NCI-H510A (cell line): ENCODE data around the gene CCDC97.

Source experiments
- DNase-seq: peaks from one replicate; lab custom pipeline; 2025; lab: John Stamatoyannopoulos, UW

CCDC97 gene

DNA sequence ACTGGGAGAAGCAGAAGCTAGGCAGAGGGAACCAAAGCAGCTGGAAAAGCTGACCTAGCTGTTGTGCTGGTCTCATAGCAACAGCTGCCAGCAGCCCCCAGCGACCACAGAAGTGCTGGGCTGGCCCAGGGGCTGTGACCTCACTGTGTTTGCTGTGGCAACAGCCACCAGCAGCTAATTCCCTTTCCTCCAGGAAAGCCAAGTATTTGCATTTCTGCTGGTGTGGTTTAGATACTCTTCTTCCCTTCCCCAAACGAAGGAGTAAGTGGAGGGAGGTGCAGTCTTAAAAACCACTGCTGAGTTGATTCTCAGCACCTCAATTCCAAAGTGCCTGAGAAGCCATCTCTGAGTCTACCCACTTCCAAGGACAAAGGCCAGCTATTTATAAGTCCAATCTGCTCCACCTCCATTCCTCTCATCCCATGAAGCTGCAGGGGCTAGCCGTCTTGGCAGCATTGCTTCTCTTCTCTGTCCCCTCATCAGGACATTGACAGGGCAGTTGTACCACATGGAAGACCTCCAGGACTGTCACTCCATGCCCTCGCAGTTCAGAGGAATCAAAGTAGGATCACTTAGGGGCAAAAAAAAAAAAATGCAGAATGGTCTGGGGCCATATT lies 11.5 kb upstream of the CCDC97 start:
- no peak for DNase-seq

- DNase-seq: no peak
Measured at GRCh38 chr19:41299046-41299754, 10.8 kb upstream of the CCDC97 start.

DNA sequence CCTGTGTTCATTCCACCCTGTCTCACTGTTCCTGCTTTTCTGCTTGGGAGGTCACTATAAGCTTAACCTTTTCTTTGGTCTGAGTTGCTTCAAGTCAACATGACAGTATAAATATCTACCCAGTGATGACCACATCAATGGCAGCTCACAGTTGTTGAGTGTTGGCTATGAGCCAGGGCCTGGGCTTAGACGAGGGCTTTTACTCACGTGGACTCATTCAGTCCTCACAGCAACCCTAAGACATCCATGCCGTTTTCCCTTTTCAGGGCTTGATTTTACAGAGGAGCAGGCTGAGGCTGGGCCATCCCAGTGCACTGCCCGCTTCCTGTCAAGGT lies 10.2 kb upstream of the CCDC97 start:
- peak; percentile 39 for DNase-seq

DNA sequence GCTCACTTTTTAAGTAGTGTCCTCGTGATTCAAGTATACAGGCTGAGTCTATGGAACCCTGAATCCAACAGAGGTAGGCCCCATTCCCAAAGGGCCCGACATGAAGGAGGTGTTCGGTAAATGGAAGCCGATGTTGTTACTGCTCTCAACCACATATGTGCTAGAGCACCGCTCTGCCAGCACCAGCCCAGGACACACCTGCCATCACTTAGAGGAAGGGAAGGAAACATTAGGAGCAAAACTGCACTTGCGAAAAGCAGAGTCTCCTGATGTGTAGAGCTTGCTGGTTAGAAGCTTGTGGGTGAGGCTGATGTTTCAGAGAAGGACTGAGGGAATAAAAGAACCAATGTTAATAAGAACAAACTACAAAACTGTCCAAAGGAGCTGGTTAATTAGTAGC lies 9.4 kb upstream of the CCDC97 start:
- DNase-seq: no peak

- DNase-seq: no peak
Measured at GRCh38 chr19:41302624-41303351, 7.2 kb upstream of the CCDC97 start.

GRCh38 chr19:41303954-41304353 lies 6.0 kb upstream of the CCDC97 start:
- DNase-seq: no peak

- no peak for DNase-seq
Measured at GRCh38 chr19:41304706-41305483, 5.1 kb upstream of the CCDC97 start.

DNA sequence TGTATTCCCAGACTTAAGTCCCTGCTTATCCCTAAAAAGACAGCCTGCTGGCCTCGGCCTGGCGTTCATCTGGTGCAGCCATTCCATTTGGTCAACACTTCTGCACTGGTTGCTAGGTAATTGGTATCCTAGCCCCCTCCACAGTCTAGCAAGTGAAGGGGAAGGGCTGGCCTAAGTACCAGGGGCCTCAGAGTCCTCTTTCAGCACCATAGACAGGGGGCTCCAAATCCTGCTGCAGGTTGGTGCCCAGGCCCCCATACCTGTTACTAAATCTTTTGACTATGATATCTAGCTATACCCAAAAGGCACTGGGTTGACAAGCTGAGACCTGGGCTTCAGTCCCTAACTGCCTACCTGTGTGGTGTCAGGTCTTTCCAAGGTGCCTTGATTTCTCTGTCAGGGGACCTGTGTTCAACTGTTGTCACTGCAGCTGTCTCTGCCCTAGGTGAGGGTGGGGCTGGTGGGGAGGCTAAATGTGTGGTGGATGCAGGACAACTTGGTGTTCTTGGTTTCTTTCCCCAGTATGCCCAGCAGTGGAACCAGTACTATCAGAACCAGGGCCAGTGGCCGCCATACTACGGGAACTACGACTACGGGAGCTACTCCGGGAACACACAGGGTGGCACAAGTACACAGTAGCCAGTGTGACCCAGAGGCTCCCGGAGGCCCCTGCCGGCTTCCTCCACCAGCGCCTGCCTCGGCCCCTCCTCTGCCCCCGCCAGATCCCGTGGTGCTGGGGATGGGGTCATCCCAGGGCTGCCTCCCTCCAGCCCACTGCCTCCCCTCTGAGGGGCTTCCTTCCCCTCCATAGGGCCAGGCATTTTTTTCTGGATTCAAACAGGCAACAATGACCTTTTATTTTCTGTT lies 3.8 kb upstream of the CCDC97 start:
- no peak for DNase-seq

DNA sequence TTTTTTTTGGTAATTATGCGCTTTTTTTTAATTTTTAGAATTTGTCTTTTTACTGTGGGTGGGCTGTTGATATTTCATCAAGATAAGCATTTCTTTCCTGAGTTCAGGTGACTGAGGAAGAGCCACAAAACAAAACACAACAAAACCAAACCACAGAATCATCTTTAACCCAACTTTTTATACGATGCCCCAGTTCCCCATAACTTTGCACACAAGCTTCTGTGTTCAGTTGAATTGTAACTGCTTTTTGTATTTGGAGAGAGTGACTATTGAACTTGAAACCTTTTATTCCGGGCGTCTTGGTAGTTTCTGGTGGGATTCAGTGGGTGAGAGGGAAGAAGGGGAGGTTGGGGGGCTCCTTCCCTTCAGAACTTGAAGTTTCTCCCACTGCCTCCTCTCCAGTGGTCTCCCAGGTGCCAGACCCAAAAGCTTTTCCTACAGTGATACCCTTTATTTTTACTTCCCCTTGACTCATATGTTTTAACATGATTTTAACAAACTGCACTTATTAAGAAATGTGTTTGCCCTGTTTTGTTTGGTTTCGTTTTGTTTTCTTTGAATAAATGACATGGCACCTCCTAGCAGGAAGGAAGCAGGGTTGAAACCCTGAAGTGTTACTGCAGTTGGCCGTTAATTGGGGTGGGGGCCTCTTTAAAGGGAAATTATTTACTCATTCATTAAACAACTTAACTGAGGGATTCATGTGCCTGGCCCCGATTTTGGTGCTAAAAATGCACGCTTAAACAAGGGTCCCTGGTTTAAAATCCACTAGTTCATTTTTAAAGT lies 2.7 kb upstream of the CCDC97 start:
- no peak for DNase-seq

- DNase-seq: no peak
Measured at GRCh38 chr19:41307954-41308449, 2.0 kb upstream of the CCDC97 start.

GRCh38 chr19:41308450-41309179 lies 1.4 kb upstream of the CCDC97 start:
- DNase-seq: peak; percentile 32

GRCh38 chr19:41309180-41310032 lies 566 bp upstream of the CCDC97 start:
- no peak for DNase-seq

DNA sequence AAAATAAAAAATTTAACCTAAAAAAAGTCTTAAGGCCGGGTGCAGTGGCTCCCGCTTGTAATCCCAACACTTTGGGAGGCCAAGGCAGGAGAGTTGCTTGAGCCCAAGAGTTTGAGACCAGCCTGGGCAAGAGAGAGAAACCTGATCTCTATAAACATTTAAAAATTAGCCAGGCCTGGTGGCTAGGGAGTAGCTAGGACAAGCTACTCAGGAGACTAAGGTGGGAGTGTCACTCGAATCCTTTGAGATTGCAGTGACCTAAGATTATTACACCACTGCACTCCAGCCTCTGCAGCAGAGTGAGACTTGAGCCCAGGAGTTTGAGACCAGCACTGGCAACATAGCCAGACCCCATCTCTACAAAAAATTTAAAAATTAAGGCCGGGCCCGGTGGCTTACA lies 1.1 kb downstream of the CCDC97 start:
- DNase-seq: no peak

GRCh38 chr19:41311613-41312012 lies 1.6 kb downstream of the CCDC97 start:
- no peak for DNase-seq

DNA sequence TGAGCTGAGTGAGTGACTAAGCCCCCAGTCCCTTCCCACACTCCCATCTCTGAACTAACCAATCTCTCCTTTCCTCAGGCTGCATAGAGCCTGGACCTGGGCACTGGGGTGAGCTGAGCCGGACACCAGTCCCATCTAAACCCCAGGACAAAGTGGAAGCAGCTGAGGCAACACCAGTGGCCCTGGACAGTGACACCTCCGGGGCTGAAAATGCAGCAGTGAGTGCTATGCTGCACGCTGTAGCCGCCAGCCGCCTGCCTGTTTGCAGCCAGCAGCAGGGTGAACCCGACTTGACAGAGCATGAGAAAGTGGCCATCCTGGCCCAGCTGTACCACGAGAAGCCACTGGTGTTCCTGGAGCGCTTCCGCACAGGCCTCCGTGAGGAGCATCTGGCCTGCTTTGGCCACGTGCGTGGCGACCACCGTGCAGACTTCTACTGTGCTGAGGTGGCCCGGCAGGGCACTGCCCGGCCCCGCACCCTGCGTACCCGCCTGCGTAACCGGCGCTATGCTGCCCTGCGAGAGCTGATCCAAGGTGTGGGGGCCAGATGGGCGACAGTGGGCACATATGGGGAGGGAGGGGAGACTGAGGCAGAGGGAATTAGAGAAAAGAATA lies 6.4 kb downstream of the CCDC97 start:
- DNase-seq: no peak

DNA sequence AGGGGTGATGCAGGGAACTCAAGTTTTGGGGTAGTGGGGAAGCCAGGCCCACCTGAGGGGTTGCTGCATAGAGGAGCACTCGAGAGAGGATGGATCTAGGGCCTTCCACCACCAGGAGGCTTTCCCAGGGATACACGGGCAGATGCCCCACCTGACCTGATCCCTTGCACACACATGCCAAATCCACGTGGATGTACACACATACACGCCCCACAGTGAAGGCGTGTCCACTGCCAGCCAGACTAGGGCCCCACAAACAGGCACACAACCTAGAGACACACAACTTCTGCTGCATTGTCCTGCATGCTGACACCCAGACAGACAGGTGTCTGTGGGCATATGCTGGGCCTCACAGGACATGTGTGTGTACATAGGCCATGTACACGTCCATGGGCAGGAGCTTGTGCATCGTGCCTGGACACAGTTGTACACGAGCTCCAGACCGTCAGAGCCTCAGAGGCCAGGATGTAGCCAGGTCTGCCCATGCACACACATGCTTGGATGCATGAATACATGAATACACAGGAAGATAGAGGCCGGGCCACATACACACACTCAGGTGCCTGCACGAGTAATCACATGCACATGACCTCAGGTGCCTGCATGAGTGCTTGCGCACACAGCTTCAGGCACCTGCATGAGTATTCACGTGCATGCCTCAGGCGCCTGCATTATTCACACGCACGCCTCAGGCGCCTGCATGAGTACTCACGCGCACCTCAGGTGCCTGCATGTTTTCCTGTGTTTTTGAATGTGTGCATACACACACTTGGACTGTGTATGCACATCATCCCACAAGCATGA lies 8.9 kb downstream of the CCDC97 start:
- DNase-seq: no peak

- DNase-seq: no peak
Measured at GRCh38 chr19:41319500-41320184, 9.7 kb downstream of the CCDC97 start.
